Measurements from ENCODE around the gene FBXO30.

FBXO30 gene

GRCh38 chr6:145814501-145815308, at the start of gene FBXO30:
FBXO30 (minus strand) TSS chr6:145814795; CDS start chr6:145806405, 8,390 bp downstream.
- DNase-seq (ENCODE audit: low spot score): peak; percentile 90

GRCh38 chr6:145863988-145864616, 49.5 kb upstream of the FBXO30 start:
- DNase-seq (ENCODE audit: low spot score): no peak

- no peak for DNase-seq (ENCODE audit: low spot score)
These were observed 48.8 kb upstream of the FBXO30 start for GRCh38 chr6:145863366-145863765.

DNA sequence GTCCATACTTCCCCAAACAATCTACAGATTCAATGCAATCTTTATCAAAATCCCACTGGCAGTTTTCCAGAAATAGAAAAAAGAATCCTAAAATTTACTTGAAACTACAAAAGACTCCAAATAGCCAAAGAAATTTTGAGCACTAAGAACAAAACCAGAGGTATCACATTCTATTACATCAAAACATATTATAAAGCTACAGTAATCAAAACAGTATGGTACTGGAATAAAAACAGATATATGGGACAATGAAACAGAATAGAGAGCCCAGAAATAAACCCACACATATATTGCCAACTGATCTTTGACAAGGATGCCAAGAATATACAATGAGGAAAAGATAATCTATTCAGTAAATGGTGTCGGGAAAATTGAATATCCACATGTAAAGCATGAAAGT, 46.0 kb upstream of the FBXO30 start:
- DNase-seq (ENCODE audit: low spot score): no peak

DNA sequence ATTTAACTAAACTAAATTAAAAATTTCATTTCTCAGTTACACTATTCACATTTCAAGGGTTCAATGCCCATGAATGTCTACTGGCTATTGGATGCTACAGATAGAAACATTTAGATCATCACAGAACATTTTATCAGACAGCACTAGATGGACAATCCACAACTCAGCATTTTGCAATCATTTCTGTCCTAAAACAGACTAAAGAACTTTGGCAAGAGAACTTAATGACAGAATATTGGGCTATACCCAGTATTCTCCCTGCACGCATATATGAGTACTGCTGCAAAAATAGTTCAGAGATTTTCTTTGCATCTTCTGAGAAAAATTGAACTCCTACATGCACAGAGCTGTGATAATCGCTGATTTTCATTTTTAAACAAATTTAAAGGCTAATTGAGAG, 36.1 kb upstream of the FBXO30 start:
- no peak for DNase-seq (ENCODE audit: low spot score)

- no peak for DNase-seq (ENCODE audit: low spot score)
These were observed 33.9 kb upstream of the FBXO30 start for GRCh38 chr6:145848541-145848940.

- DNase-seq (ENCODE audit: low spot score): no peak
These were observed 31.0 kb upstream of the FBXO30 start for GRCh38 chr6:145845557-145845956.

DNA sequence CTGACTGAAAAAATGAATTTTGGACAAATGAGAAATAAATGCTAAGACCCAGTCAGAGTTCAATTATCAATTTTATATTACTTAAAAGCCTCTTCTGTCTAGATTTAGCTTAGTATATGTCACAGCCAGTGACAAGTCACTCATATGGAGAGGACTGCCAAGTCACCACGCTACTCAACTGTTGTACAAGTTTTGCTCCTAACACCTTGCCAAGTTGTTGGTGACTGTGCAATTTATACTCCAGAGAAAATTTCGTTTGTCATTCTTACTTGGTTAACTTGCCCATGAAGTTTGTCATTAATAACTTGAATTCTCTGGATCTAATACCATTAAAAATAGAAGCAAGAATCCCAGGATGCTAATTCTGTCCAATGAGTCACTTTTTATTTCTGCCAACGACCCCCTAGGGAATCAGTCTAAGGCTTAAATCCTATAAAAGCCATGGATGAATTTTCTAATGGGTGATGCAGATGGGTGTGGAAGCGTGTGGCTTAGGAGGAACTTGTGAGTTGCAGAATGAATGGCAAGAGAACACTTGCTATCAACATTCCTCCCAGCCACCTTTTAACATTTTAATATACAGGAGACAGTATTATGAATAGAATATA, 30.4 kb upstream of the FBXO30 start:
- DNase-seq (ENCODE audit: low spot score): no peak

DNA sequence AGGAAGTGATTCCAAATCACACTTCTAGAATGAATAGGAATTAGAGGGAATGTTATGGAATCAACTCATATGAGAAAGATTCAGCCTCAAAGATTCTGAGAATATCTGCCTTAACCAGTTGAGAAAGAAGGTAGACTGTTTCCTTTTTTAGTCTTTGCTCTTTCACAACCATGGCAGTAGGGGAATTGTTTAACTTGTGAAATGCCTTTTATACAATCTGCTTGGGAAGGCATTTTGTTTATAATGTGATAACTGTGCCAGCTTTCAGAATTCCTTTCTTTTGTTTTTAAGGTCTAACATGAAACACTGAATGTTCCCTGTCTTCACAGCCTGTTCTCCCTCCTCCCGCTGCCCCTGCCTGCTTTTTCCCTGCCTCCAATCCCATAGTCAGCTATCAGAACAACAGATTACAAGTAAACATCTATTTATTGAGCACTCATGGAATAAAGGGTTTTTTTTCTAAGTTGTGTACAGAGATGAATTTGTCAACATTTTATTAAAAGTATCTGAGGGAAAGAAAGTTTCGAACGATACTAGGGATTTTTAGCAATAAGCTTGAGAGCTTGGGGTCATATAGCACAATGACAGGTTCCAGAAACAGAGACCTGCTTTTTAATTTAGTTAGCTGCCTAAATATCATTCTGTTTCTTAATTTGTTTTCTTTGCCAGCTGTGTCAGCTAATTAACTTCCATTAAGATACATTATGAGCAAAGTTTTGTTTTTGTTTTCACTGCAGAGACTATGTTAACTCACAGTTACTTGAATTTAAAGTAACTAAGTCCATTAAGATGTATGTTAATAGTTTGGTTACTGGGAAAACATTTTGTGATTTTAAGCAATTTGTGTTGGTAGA, 28.3 kb upstream of the FBXO30 start:
- DNase-seq (ENCODE audit: low spot score): no peak

GRCh38 chr6:145841668-145842067, 27.1 kb upstream of the FBXO30 start:
- no peak for DNase-seq (ENCODE audit: low spot score)

DNA sequence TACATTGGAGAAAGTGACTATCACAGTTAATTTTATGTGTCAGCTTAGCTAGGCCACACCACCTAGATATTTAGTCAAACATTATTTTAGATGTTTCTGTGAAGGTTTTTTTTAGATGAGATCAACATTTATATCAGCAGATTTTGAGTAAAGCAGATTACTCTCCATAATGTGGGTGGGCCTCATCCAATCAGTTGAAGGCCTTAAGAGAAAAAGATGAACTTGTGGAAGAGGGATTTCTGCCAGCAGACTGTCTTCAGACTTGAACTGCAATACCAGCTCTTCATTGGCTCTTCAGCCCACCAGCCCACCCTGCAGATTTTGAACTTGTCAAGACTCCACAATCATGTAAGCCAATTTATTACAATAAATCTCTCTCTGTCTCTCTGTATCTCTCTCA, 25.1 kb upstream of the FBXO30 start:
- no peak for DNase-seq (ENCODE audit: low spot score)

DNA sequence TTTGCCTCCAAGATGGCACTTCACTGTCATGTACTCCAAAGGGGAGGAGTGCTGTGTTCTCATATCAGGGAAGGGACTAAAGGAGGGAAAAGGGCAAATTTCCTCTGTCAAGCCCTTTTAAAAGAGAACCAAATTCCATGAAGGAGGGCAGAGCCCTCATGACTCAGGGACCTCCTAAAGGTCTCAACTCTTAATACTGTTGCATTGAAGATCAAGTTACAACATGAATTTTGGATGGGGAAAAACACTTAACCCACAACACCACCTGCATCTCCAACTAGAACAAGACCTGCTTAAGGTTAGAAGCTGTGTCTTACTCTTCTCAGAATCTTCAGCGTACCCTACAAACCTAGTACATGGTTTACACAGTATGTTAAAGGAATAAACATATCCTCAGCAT, 23.7 kb upstream of the FBXO30 start:
- DNase-seq (ENCODE audit: low spot score): no peak

- DNase-seq (ENCODE audit: low spot score): no peak
These were observed 22.2 kb upstream of the FBXO30 start for GRCh38 chr6:145836772-145837171.

DNA sequence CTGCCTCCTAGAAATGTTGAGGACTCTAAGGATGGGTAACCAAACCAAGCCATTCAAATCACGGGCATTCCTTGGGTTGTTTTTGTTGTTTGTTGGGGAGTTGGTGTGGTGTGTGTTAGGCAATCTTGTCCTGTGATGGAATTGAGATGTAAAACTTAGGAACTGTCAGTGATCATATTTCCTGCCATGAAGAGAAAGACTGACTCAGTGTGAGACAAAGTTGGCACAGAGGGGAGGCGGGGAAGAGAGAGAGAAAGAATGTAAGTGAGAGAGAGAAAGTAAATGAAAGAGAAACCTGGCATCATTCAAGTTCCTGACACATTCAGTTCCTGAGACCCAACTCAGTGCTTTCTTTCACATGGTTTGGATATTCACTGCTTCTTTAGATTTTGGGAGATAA, 21.6 kb upstream of the FBXO30 start:
- no peak for DNase-seq (ENCODE audit: low spot score)

GRCh38 chr6:145830612-145831011, 16.0 kb upstream of the FBXO30 start:
- DNase-seq (ENCODE audit: low spot score): no peak

DNA sequence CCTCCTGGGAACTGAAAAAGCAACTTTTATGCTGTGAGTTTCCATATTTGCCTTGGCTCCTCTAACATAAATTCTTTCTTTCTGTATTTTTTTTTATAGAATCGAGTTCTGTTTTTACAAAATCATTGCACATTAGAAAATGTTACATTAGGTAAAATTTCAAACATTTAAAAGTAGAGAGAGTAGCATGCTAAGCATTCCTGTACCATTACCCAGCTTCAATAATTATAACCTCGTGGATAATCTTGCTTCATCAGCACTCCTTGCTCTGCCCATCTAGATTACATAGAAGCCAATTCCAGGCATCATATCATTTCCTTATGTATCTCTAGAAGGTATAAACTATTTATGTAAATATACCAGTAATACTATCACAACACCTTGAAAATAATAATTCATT, 15.4 kb upstream of the FBXO30 start:
- DNase-seq (ENCODE audit: low spot score): no peak

- DNase-seq (ENCODE audit: low spot score): no peak
These were observed 14.5 kb upstream of the FBXO30 start for GRCh38 chr6:145829102-145829501.

GRCh38 chr6:145824344-145824743, 9.7 kb upstream of the FBXO30 start:
- no peak for DNase-seq (ENCODE audit: low spot score)

- DNase-seq (ENCODE audit: low spot score): no peak
These were observed 8.8 kb upstream of the FBXO30 start for GRCh38 chr6:145823328-145823944.

DNA sequence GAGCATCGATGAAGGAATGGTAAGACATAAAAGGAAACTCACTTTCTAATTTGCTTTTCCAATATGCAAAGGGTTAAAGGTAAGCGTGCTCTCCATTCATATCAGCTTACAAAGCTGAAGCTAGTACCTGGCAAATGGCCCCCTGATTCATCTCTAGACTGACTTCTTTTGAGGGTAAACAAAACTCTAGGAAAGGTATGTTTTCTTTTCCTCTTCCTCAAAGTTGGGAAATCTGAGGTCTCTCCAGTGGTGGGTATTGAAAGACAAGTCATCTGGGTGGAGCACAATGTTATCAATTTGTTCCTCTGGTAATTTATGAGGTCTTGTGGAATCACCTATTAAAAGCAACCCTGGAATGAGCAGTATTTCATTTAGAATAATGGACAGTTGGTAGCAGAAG, 7.9 kb upstream of the FBXO30 start:
- DNase-seq (ENCODE audit: low spot score): no peak

GRCh38 chr6:145819994-145820393, 5.4 kb upstream of the FBXO30 start:
- DNase-seq (ENCODE audit: low spot score): no peak

- no peak for DNase-seq (ENCODE audit: low spot score)
These were observed 4.2 kb upstream of the FBXO30 start for GRCh38 chr6:145818796-145819195.
